Measurements from ENCODE around the gene DCTN4.
"Not testable (repeated sequence)": the region's sequence is repeated elsewhere in the genome, so short reads cannot be mapped to it uniquely, and the experiment has no call there.

The DCTN4 gene

GRCh38 chr5:150778517-150779396, 19.9 kb upstream of the DCTN4 start, which contains the start of gene SMIM3:
Gene SMIM3, plus strand, starts transcription at chr5:150778757. Its CDS starts 16,684 bp downstream, at chr5:150795441.
- DNase-seq (ENCODE audit: low spot score): peak; percentile 79

- no peak for DNase-seq (ENCODE audit: low spot score)
Measured at GRCh38 chr5:150778088-150778516, 19.3 kb upstream of the DCTN4 start.

- no peak for DNase-seq (ENCODE audit: low spot score)
Measured at GRCh38 chr5:150777685-150778084, 18.9 kb upstream of the DCTN4 start.

GRCh38 chr5:150774145-150774544, 15.3 kb upstream of the DCTN4 start:
- DNase-seq (ENCODE audit: low spot score): no peak

- no peak for DNase-seq (ENCODE audit: low spot score)
Measured at GRCh38 chr5:150771034-150771795, 12.4 kb upstream of the DCTN4 start.

GRCh38 chr5:150766251-150766650, 7.4 kb upstream of the DCTN4 start:
- no peak for DNase-seq (ENCODE audit: low spot score)

- DNase-seq (ENCODE audit: low spot score): no peak
Measured at GRCh38 chr5:150765799-150766169, 7.0 kb upstream of the DCTN4 start.

GRCh38 chr5:150765011-150765798, 6.4 kb upstream of the DCTN4 start:
- DNase-seq (ENCODE audit: low spot score): no peak

GRCh38 chr5:150764530-150764929, 5.7 kb upstream of the DCTN4 start:
- no peak for DNase-seq (ENCODE audit: low spot score)

GRCh38 chr5:150763023-150763769, 4.4 kb upstream of the DCTN4 start:
- DNase-seq (ENCODE audit: low spot score): no peak

GRCh38 chr5:150762211-150762610, 3.4 kb upstream of the DCTN4 start:
- no peak for DNase-seq (ENCODE audit: low spot score)

GRCh38 chr5:150759334-150759583, 442 bp upstream of the DCTN4 start:
- no peak for DNase-seq (ENCODE audit: low spot score)

GRCh38 chr5:150758203-150758530, 650 bp downstream of the DCTN4 start:
- DNase-seq (ENCODE audit: low spot score): no peak

GRCh38 chr5:150757087-150757649, 1.6 kb downstream of the DCTN4 start:
- DNase-seq (ENCODE audit: low spot score): no peak

- DNase-seq (ENCODE audit: low spot score): no peak
Measured at GRCh38 chr5:150753863-150754262, 5.0 kb downstream of the DCTN4 start.

GRCh38 chr5:150753463-150753862, 5.4 kb downstream of the DCTN4 start:
- DNase-seq (ENCODE audit: low spot score): no peak

GRCh38 chr5:150751096-150751891, 7.5 kb downstream of the DCTN4 start:
- no peak for DNase-seq (ENCODE audit: low spot score)

GRCh38 chr5:150750469-150750868, 8.3 kb downstream of the DCTN4 start:
- DNase-seq (ENCODE audit: low spot score): no peak

GRCh38 chr5:150743142-150743488, 15.7 kb downstream of the DCTN4 start:
- DNase-seq (ENCODE audit: low spot score): not testable (repeated sequence)

GRCh38 chr5:150742455-150743141, 16.2 kb downstream of the DCTN4 start:
- not testable (repeated sequence) for DNase-seq (ENCODE audit: low spot score)
